Measurements from ENCODE around the gene TESK1.
"Not testable (repeated sequence)": the region's sequence is repeated elsewhere in the genome, so short reads cannot be mapped to it uniquely, and the experiment has no call there.

TESK1 gene

GRCh38 chr9:35639225-35639624 lies 34.2 kb downstream of the TESK1 start:
- Mint-ChIP-seq H3K4me3 (peak overlapping the region; percentile 59), H3K9me3 (peaks cover 14% of the 10 kb centered on the region), H3K4me1 (ENCODE audit: low read depth) (peaks cover 43% of the 10 kb centered on the region), H3K36me3 (ENCODE audit: low read depth) (peaks cover 26% of the 10 kb centered on the region), H3K27ac (peak overlapping the region; percentile 80)
- H3K27me3 Mint-ChIP-seq (ENCODE audit: low read depth) = not testable (repeated sequence)

- H3K27ac Mint-ChIP-seq = peak overlapping the region; percentile 80
- H3K4me3 Mint-ChIP-seq = peak overlapping the region; percentile 59
- no peaks in the 10 kb centered on the region for H3K27me3 Mint-ChIP-seq (ENCODE audit: low read depth)
- peaks cover 14% of the 10 kb centered on the region for H3K9me3 Mint-ChIP-seq
- peaks cover 30% of the 10 kb centered on the region for H3K36me3 Mint-ChIP-seq (ENCODE audit: low read depth)
- H3K4me1 Mint-ChIP-seq (ENCODE audit: low read depth) = peaks cover 47% of the 10 kb centered on the region
Observed at GRCh38 chr9:35639631-35640030, 34.6 kb downstream of the TESK1 start.

- Mint-ChIP-seq H3K36me3 (ENCODE audit: low read depth) (peaks cover 32% of the 10 kb centered on the region), H3K9me3 (peaks cover 14% of the 10 kb centered on the region), H3K4me1 (ENCODE audit: low read depth) (peaks cover 46% of the 10 kb centered on the region)
- H3K27me3 Mint-ChIP-seq (ENCODE audit: low read depth); H3K4me3 Mint-ChIP-seq; H3K27ac Mint-ChIP-seq: not testable (repeated sequence)
Observed at GRCh38 chr9:35640431-35640830, 35.4 kb downstream of the TESK1 start.

- not testable (repeated sequence) for H3K4me3 Mint-ChIP-seq; H3K27ac Mint-ChIP-seq; H3K27me3 Mint-ChIP-seq (ENCODE audit: low read depth)
- Mint-ChIP-seq H3K4me1 (ENCODE audit: low read depth) (peaks cover 47% of the 10 kb centered on the region), H3K9me3 (peaks cover 14% of the 10 kb centered on the region), H3K36me3 (ENCODE audit: low read depth) (peaks cover 36% of the 10 kb centered on the region)
Observed at GRCh38 chr9:35641478-35641877, 36.4 kb downstream of the TESK1 start.

- Mint-ChIP-seq H3K4me1 (ENCODE audit: low read depth) (peaks cover 44% of the 10 kb centered on the region), H3K9me3 (peaks cover 14% of the 10 kb centered on the region), H3K4me3 (no peak overlapping the region), H3K27ac (no peak overlapping the region), H3K36me3 (ENCODE audit: low read depth) (peaks cover 38% of the 10 kb centered on the region), H3K27me3 (ENCODE audit: low read depth) (no peaks in the 10 kb centered on the region)
Observed at GRCh38 chr9:35643046-35643445, 38.0 kb downstream of the TESK1 start.

- Mint-ChIP-seq H3K4me1 (ENCODE audit: low read depth) (peaks cover 44% of the 10 kb centered on the region), H3K27ac (peak overlapping the region; percentile 99), H3K36me3 (ENCODE audit: low read depth) (peaks cover 44% of the 10 kb centered on the region), H3K4me3 (peak overlapping the region; percentile 99)
- H3K27me3 Mint-ChIP-seq (ENCODE audit: low read depth); H3K9me3 Mint-ChIP-seq: not testable (repeated sequence)
Observed at GRCh38 chr9:35645736-35646135, 40.7 kb downstream of the TESK1 start.

GRCh38 chr9:35646153-35646532 lies 41.1 kb downstream of the TESK1 start:
- Mint-ChIP-seq H3K27ac (peak overlapping the region; percentile 99), H3K4me3 (peak overlapping the region; percentile 99), H3K4me1 (ENCODE audit: low read depth) (peaks cover 45% of the 10 kb centered on the region), H3K9me3 (peaks cover 6% of the 10 kb centered on the region), H3K36me3 (ENCODE audit: low read depth) (peaks cover 40% of the 10 kb centered on the region), H3K27me3 (ENCODE audit: low read depth) (no peaks in the 10 kb centered on the region)

GRCh38 chr9:35646533-35647265 lies 41.6 kb downstream of the TESK1 start:
- H3K36me3 Mint-ChIP-seq (ENCODE audit: low read depth) = peaks cover 35% of the 10 kb centered on the region
- H3K27me3 Mint-ChIP-seq (ENCODE audit: low read depth) = no peaks in the 10 kb centered on the region
- peaks cover 46% of the 10 kb centered on the region for H3K4me1 Mint-ChIP-seq (ENCODE audit: low read depth)

GRCh38 chr9:35649431-35650340 lies 44.6 kb downstream of the TESK1 start:
- peaks cover 25% of the 10 kb centered on the region for H3K36me3 Mint-ChIP-seq (ENCODE audit: low read depth)
- H3K4me1 Mint-ChIP-seq (ENCODE audit: low read depth) = peaks cover 48% of the 10 kb centered on the region
- peak overlapping the region; percentile 99 for H3K27ac Mint-ChIP-seq
- no peaks in the 10 kb centered on the region for H3K27me3 Mint-ChIP-seq (ENCODE audit: low read depth)
- no peaks in the 10 kb centered on the region for H3K9me3 Mint-ChIP-seq
- peak overlapping the region; percentile 99 for H3K4me3 Mint-ChIP-seq

More at GRCh38 chr9:35646533-35647265, 41.6 kb downstream of the TESK1 start:
- Mint-ChIP-seq H3K9me3 (peaks cover under 1% of the 10 kb centered on the region), H3K27ac (peak overlapping the region; percentile 99), H3K4me3 (peak overlapping the region; percentile 99)

- Mint-ChIP-seq H3K4me3 (peak within 1 kb of the TSS; percentile 99), H3K4me1 (ENCODE audit: low read depth) (peaks cover 45% of the 10 kb centered on the region), H3K27me3 (ENCODE audit: low read depth) (no peaks in the 10 kb centered on the region), H3K36me3 (ENCODE audit: low read depth) (peaks cover 24% of the 10 kb centered on the region), H3K27ac (peak within 1 kb of the TSS; percentile 99), H3K9me3 (no peaks in the 10 kb centered on the region)
Observed at GRCh38 chr9:35650341-35651158, 45.5 kb downstream of the TESK1 start, which contains the start of gene SIT1. SIT1 (minus strand) TSS chr9:35650931; CDS start chr9:35650853, 78 bp downstream.

- peak overlapping the region; percentile 50 for H3K4me3 Mint-ChIP-seq
- H3K36me3 Mint-ChIP-seq (ENCODE audit: low read depth) = peaks cover 20% of the 10 kb centered on the region
- peaks cover 53% of the 10 kb centered on the region for H3K4me1 Mint-ChIP-seq (ENCODE audit: low read depth)
Observed at GRCh38 chr9:35651956-35652828, 47.1 kb downstream of the TESK1 start.

GRCh38 chr9:35652829-35653209 lies 47.8 kb downstream of the TESK1 start:
- no peak overlapping the region for H3K27ac Mint-ChIP-seq
- no peak overlapping the region for H3K4me3 Mint-ChIP-seq
- H3K4me1 Mint-ChIP-seq (ENCODE audit: low read depth) = peaks cover 52% of the 10 kb centered on the region
- H3K36me3 Mint-ChIP-seq (ENCODE audit: low read depth) = peaks cover 18% of the 10 kb centered on the region
- H3K27me3 Mint-ChIP-seq (ENCODE audit: low read depth) = peaks cover 2% of the 10 kb centered on the region
- H3K9me3 Mint-ChIP-seq = no peaks in the 10 kb centered on the region

More at GRCh38 chr9:35651956-35652828, 47.1 kb downstream of the TESK1 start:
- H3K27me3 Mint-ChIP-seq (ENCODE audit: low read depth) = no peaks in the 10 kb centered on the region
- H3K27ac Mint-ChIP-seq = peak overlapping the region; percentile 26
- no peaks in the 10 kb centered on the region for H3K9me3 Mint-ChIP-seq

- Mint-ChIP-seq H3K36me3 (ENCODE audit: low read depth) (peaks cover 13% of the 10 kb centered on the region), H3K4me1 (ENCODE audit: low read depth) (peaks cover 46% of the 10 kb centered on the region), H3K27me3 (ENCODE audit: low read depth) (peaks cover 4% of the 10 kb centered on the region), H3K27ac (no peak overlapping the region), H3K4me3 (no peak overlapping the region), H3K9me3 (no peaks in the 10 kb centered on the region)
Observed at GRCh38 chr9:35653611-35654010, 48.5 kb downstream of the TESK1 start.

Measured in T-helper 1 cell treated with Interleukin-12 subunit alpha and Interleukin-12 subunit beta and Interleukin-4 antibody, amounts not matched to agents 30 μg/mL and 1 μg/mL, for 36 hours (primary cell).